Smooth muscle cell (in vitro differentiated cells): ENCODE results near the gene HECTD4. TPM values are rescaled to one million over a fixed set of nuclear protein-coding genes. Genes with fewer than 3 reads are reported as not detected.

ENCODE experiments used
- DNase-seq: peaks from one replicate; lab custom pipeline; 2025; ENCODE audit not compliant: unreplicated experiment; lab: John Stamatoyannopoulos, UW
- H2AFZ ChIP-seq: fragments of 200-600 bp; sonication (generic); 2 replicates; pipeline ENCODE4 v1.6.0; 2016; ENCODE audit warnings: antibody characterized with exemption, low read depth, mild to moderate bottlenecking
- H3F3A ChIP-seq: fragments of 200-600 bp; sonication (generic); 2 replicates; pipeline ENCODE4 v1.6.0; 2017; ENCODE audit warnings: antibody characterized with exemption, low read depth
- H3K27ac ChIP-seq: fragments of 200-600 bp; sonication (generic); 2 replicates; pipeline ENCODE4 v1.5.1; 2016; ENCODE audit warnings: low read depth, mild to moderate bottlenecking
- H3K27me3 ChIP-seq: fragments of 200-600 bp; sonication (generic); 2 replicates; pipeline ENCODE4 v1.6.1; 2016; ENCODE audit warnings: low read depth, mild to moderate bottlenecking
- H3K36me3 ChIP-seq: fragments of 200-600 bp; sonication (generic); 2 replicates; pipeline ENCODE4 v1.5.1; 2016; ENCODE audit warnings: low read depth
- H3K4me1 ChIP-seq: fragments of 200-600 bp; sonication (generic); 2 replicates; pipeline ENCODE4 v1.5.1; 2016; ENCODE audit warnings: low read depth
- H3K4me2 ChIP-seq: fragments of 200-600 bp; sonication (generic); 2 replicates; pipeline ENCODE4 v1.6.0; 2016; ENCODE audit warnings: mild to moderate bottlenecking
- H3K4me3 ChIP-seq: fragments of 200-600 bp; sonication (generic); 2 replicates; pipeline ENCODE4 v1.5.1; 2016; ENCODE audit warnings: mild to moderate bottlenecking
- H3K79me2 ChIP-seq: fragments of 200-600 bp; sonication (generic); 2 replicates; pipeline ENCODE4 v1.6.0; 2016; ENCODE audit warnings: low read depth, mild to moderate bottlenecking
- H3K9ac ChIP-seq: fragments of 200-600 bp; sonication (generic); 2 replicates; pipeline ENCODE4 v1.6.0; 2016; ENCODE audit warnings: low read depth
- H3K9me3 ChIP-seq: fragments of 200-600 bp; sonication (generic); replicated peaks from 2 replicates; pipeline ENCODE4 v1.5.1; 2016; ENCODE audit warnings: low read depth
- H4K20me1 ChIP-seq: fragments of 200-600 bp; sonication (generic); 2 replicates; pipeline ENCODE4 v1.6.0; 2016; ENCODE audit warnings: low read depth
- WGBS: methylation state at CpG from one replicate; pipeline ENCODE4 v1.1.7; 2016; ENCODE audit warnings: low lambda C conversion rate; 5-methylcytosine and 5-hydroxymethylcytosine counted together
- polyA plus RNA-seq: library from polyadenylated mRNA; unstranded; fragments of >200 nt; fragmentation: Nextera tagmentation; extraction: Ambion mirVana; gene quantifications from 2 replicates; pipeline ENCODE4 v1.2.1, GENCODE V29; 2016
- total RNA-seq: library from RNA; depleted of rRNA; stranded (reverse); fragments of >200 nt; gene quantifications from 2 replicates; pipeline ENCODE4 v1.2.3, GENCODE V29; 2014
- TF ChIP-seq, protein P1 (sequence below): fragments of 200-600 bp; sonication (generic); IDR thresholded peaks from 2 replicates; pipeline ENCODE4 v1.5.1; 2017; ENCODE audit warnings: borderline replicate concordance, mild to moderate bottlenecking, antibody characterized with exemption; ENCODE audit not compliant: insufficient read depth, poor library complexity, severe bottlenecking

HECTD4 gene
- total and polyA plus RNA-seq, 2 experiments from 2014 or later: 6.6 to 16.9 TPM

DNA sequence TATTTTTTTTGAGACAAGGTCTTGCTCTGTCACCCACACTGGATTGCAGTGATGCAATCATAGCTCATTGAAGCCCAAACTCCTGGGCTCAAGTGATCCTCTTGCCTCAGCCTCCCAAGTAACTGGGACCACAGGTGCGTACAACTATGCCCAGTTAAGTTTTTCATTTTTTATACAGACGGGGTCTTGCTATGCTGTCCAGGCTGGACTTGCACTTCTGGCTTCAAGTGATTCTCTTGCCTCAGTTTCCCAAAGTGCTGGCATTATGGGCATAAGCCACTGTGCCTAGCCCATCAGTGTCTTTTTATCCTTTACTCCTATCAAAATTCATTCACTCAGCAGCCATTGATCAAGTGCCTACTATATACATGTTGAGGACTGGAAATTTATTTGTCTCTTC is 45.5 kb upstream of the HECTD4 start:
- H3K4me3 ChIP-seq: no peak overlapping the region
- no peak for DNase-seq
- no peak overlapping the region for H3K4me2 ChIP-seq
- 90% methylated on average over 2 of the region's 2 CpGs for WGBS
- no peaks in the 10 kb centered on the region for H3K4me1 ChIP-seq
- no peaks in the 10 kb centered on the region for H3K36me3 ChIP-seq
- no peak overlapping the region for H2AFZ ChIP-seq
- no peaks in the 10 kb centered on the region for H3F3A ChIP-seq
- TF ChIP-seq, protein P1, sequence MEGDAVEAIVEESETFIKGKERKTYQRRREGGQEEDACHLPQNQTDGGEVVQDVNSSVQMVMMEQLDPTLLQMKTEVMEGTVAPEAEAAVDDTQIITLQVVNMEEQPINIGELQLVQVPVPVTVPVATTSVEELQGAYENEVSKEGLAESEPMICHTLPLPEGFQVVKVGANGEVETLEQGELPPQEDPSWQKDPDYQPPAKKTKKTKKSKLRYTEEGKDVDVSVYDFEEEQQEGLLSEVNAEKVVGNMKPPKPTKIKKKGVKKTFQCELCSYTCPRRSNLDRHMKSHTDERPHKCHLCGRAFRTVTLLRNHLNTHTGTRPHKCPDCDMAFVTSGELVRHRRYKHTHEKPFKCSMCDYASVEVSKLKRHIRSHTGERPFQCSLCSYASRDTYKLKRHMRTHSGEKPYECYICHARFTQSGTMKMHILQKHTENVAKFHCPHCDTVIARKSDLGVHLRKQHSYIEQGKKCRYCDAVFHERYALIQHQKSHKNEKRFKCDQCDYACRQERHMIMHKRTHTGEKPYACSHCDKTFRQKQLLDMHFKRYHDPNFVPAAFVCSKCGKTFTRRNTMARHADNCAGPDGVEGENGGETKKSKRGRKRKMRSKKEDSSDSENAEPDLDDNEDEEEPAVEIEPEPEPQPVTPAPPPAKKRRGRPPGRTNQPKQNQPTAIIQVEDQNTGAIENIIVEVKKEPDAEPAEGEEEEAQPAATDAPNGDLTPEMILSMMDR: no peak
- H3K79me2 ChIP-seq: peaks cover 98% of the 10 kb centered on the region
- H3K27me3 ChIP-seq: no peaks in the 10 kb centered on the region
- no peak overlapping the region for H3K9ac ChIP-seq
- no peaks in the 10 kb centered on the region for H3K9me3 ChIP-seq
- peaks cover 96% of the 10 kb centered on the region for H4K20me1 ChIP-seq
- H3K27ac ChIP-seq: no peak overlapping the region

DNA sequence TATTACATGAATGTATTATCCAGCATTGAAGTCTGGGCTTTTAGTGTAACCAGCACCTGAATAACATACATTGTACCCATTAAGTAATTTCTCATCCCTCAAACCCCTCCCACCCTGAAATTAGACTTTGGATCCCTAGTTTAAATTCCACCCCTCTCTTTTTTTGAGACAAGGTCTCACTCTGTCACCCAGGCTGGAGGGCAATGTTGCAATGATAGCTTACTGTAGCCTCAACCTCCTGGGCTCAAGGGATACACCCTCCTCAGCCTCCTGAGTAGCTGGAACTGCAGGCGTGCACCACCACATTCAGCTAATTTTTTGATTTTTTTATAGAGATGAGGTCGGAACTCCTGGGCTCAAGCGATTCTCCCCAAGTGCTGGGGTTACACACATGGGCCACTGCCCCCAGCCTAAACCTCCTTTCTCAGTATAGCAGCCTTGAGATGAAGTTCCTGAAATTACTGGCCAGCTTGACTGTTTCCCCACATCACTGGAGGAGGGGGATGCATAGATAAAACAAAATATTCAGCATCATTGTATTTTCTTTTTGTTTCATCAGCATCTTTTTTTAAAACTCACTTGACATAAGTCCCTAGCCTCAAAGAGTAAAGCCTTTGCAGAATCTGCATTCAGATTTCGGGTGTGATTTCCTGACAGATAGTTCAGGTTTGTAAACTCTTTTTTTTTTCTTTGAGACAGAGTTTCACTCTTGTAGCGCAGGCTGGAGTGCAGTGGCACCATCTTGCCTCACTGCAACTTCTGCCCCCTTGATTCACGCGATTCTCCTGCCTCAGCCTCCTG is 43.6 kb upstream of the HECTD4 start:
- H3K36me3 ChIP-seq: no peaks in the 10 kb centered on the region
- no peaks in the 10 kb centered on the region for H3K4me1 ChIP-seq
- WGBS: 97% methylated on average over 7 of the region's 7 CpGs
- DNase-seq: no peak
- H2AFZ ChIP-seq: no peak overlapping the region
- H3K4me3 ChIP-seq: no peak overlapping the region
- H4K20me1 ChIP-seq: peaks cover 96% of the 10 kb centered on the region
- no peak overlapping the region for H3K9ac ChIP-seq
- H3K79me2 ChIP-seq: peaks cover 98% of the 10 kb centered on the region
- TF ChIP-seq, protein P1: no peak
- H3K9me3 ChIP-seq: no peaks in the 10 kb centered on the region
- H3K27ac ChIP-seq: no peak overlapping the region
- H3F3A ChIP-seq: no peaks in the 10 kb centered on the region
- H3K4me2 ChIP-seq: no peak overlapping the region
- no peaks in the 10 kb centered on the region for H3K27me3 ChIP-seq

GRCh38 chr12:112424126-112424525 is 41.9 kb upstream of the HECTD4 start:
- TF ChIP-seq, protein P1: no peak
- no peak for DNase-seq
- H3F3A ChIP-seq: no peaks in the 10 kb centered on the region
- no peak overlapping the region for H3K4me2 ChIP-seq
- H4K20me1 ChIP-seq: peaks cover 94% of the 10 kb centered on the region
- peaks cover 9% of the 10 kb centered on the region for H3K4me1 ChIP-seq
- H2AFZ ChIP-seq: no peak overlapping the region
- H3K9ac ChIP-seq: no peak overlapping the region
- H3K9me3 ChIP-seq: no peaks in the 10 kb centered on the region
- H3K79me2 ChIP-seq: peaks cover 98% of the 10 kb centered on the region
- no peaks in the 10 kb centered on the region for H3K36me3 ChIP-seq
- H3K27me3 ChIP-seq: no peaks in the 10 kb centered on the region
- no peak overlapping the region for H3K27ac ChIP-seq
- no peak overlapping the region for H3K4me3 ChIP-seq
- 95% methylated on average over 3 of the region's 3 CpGs for WGBS

DNA sequence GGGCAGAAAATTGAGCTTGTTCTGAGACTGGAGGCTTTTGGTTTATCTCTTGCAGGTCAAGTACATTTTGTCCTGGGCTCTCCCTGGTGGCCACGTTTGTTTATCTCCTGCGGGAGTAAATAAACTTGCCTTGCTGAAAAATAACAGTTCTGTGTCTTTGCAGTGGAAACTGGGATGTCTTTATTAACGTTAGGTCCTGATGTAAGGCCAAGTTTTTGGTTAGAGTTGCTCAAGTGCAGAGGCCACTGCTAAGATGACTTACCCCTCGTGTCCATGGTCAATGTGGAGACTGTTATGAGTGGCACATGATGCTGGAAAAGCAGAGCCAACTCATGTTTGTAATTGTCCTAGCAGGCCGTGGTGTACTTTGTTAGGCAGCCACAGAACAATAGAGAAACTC is 40.3 kb upstream of the HECTD4 start:
- Histone ChIP-seq H3K27ac (no peak overlapping the region), H2AFZ (no peak overlapping the region), H3K9ac (no peak overlapping the region), H3K4me2 (no peak overlapping the region), H3K9me3 (no peaks in the 10 kb centered on the region), H3K27me3 (no peaks in the 10 kb centered on the region), H3K36me3 (no peaks in the 10 kb centered on the region), H3F3A (no peaks in the 10 kb centered on the region), H3K4me1 (peaks cover 15% of the 10 kb centered on the region), H3K4me3 (no peak overlapping the region), H3K79me2 (peaks cover 93% of the 10 kb centered on the region), H4K20me1 (peaks cover 78% of the 10 kb centered on the region)
- no peak for DNase-seq
- WGBS: 80% methylated on average over 5 of the region's 5 CpGs
- TF ChIP-seq, protein P1: no peak
